ENCODE data around the gene MAPKAP1.

GRCh38 chr9:125646217-125646616 is 60.8 kb downstream of the MAPKAP1 start:
- no peak for TF ChIP-seq CTCF (IDR thresholded peaks at IDR 0.05)
- TF ChIP-seq POLR2AphosphoS5 (IDR thresholded peaks at IDR 0.05) = no peak

Data from suprapubic skin (tissue), 3 donors.